Activated T-cell treated with anti-CD3 and anti-CD28 coated beads, Interleukin-2, amount 50 U/mL, for 72 hours (primary cell): ENCODE measurements around the gene TUBGCP2. TPM values are rescaled to one million over a fixed set of nuclear protein-coding genes. Genes with fewer than 3 reads are reported as not detected.
A peak's percentile ranks its signal among the peaks of the same experiment; 100 is the strongest.
"Not testable (repeated sequence)": the region's sequence is repeated elsewhere in the genome, so short reads cannot be mapped to it uniquely, and the experiment has no call there.

Experiments
- ATAC-seq, 2 donors: fragments of 150-1000 bp; cut with Tn5 transposase; replicated peaks in 1 of 2; 2 replicates each; pipeline ENCODE4 v1.10.0; 2021; ENCODE audit warnings: moderate library complexity in 2 of 2, mild to moderate bottlenecking in 1 of 2
- DNase-seq, 2 donors: peaks; one replicate each; pipeline ENCODE4 v3.0.0; 2021 to 2022; ENCODE audit warnings: mixed read lengths in 1 of 2
- H3K27ac Mint-ChIP-seq: one replicate; pipeline ENCODE4 v1.8.0; 2022; ENCODE audit warnings: mild to moderate bottlenecking, moderate library complexity, mixed read lengths
- H3K27me3 Mint-ChIP-seq: one replicate; pipeline ENCODE4 v1.8.0; 2022; ENCODE audit warnings: low read depth, mixed read lengths
- H3K36me3 Mint-ChIP-seq, 2 donors: one replicate each; pipeline ENCODE4 v1.8.0; 2022; ENCODE audit warnings: mixed read lengths in 2 of 2, mild to moderate bottlenecking in 1 of 2; ENCODE audit not compliant: insufficient read depth in 2 of 2
- H3K4me1 Mint-ChIP-seq: one replicate; pipeline ENCODE4 v1.8.0; 2022; ENCODE audit warnings: low read depth, mixed read lengths
- H3K4me3 Mint-ChIP-seq, 2 donors: one replicate each; pipeline ENCODE4 v1.8.0; 2022; ENCODE audit warnings: mild to moderate bottlenecking in 2 of 2, mixed read lengths in 2 of 2, moderate library complexity in 2 of 2
- H3K9me3 Mint-ChIP-seq, 2 donors: one replicate each; pipeline ENCODE4 v1.8.0; 2022; ENCODE audit warnings: mixed read lengths in 2 of 2
- total RNA-seq, 2 donors: library from RNA; stranded (reverse); gene quantifications; one replicate each; pipeline ENCODE4 v1.2.3, GENCODE V29; 2022

Gene TUBGCP2
- total RNA-seq, 2 donors from 2014 or later, result 50.9 to 51.2 TPM

GRCh38 chr10:133273534-133274143, 35.0 kb downstream of the TUBGCP2 start:
- peaks cover 19% of the 10 kb centered on the region for H3K4me1 Mint-ChIP-seq
- no peak for DNase-seq
- H3K4me3 Mint-ChIP-seq, result peak overlapping the region in 1 of 2 donors; percentile 12
- H3K9me3 Mint-ChIP-seq, result no peaks in the 10 kb centered on the region
- no peak for ATAC-seq
- no peaks in the 10 kb centered on the region for H3K27me3 Mint-ChIP-seq
- H3K36me3 Mint-ChIP-seq, result peaks cover 0 to 3% of the 10 kb centered on the region in 2 donors
- no peak overlapping the region for H3K27ac Mint-ChIP-seq

GRCh38 chr10:133272964-133273420, 35.7 kb downstream of the TUBGCP2 start:
- no peak for DNase-seq
- Mint-ChIP-seq H3K27ac (no peak overlapping the region), H3K9me3 (no peaks in the 10 kb centered on the region), H3K4me3 (no peak overlapping the region), H3K4me1 (peaks cover 12% of the 10 kb centered on the region), H3K36me3 (peaks cover 0 to 3% of the 10 kb centered on the region in 2 donors), H3K27me3 (no peaks in the 10 kb centered on the region)
- no peak for ATAC-seq

- no peak for ATAC-seq
- Mint-ChIP-seq H3K9me3 (no peaks in the 10 kb centered on the region), H3K4me3 (no peak overlapping the region), H3K27ac (no peak overlapping the region), H3K4me1 (peaks cover 7% of the 10 kb centered on the region), H3K27me3 (no peaks in the 10 kb centered on the region), H3K36me3 (peaks cover 0 to 3% of the 10 kb centered on the region in 2 donors)
- no peak for DNase-seq
Observed at GRCh38 chr10:133272301-133272963, 36.2 kb downstream of the TUBGCP2 start.

- Mint-ChIP-seq H3K36me3 (peaks cover 0 to 3% of the 10 kb centered on the region in 2 donors), H3K27ac (no peak overlapping the region), H3K4me3 (no peak overlapping the region), H3K4me1 (peaks cover 6% of the 10 kb centered on the region), H3K9me3 (no peaks in the 10 kb centered on the region), H3K27me3 (no peaks in the 10 kb centered on the region)
- DNase-seq (no peak), ATAC-seq (no peak)
Observed at GRCh38 chr10:133271521-133272300, 37.0 kb downstream of the TUBGCP2 start.

- H3K27me3 Mint-ChIP-seq, result no peaks in the 10 kb centered on the region
- DNase-seq (no peak), ATAC-seq (no peak)
- no peaks in the 10 kb centered on the region for H3K9me3 Mint-ChIP-seq
- H3K4me3 Mint-ChIP-seq, result no peak overlapping the region
- H3K36me3 Mint-ChIP-seq, result peaks cover 0 to 3% of the 10 kb centered on the region in 2 donors
- peaks cover 8% of the 10 kb centered on the region for H3K4me1 Mint-ChIP-seq
- H3K27ac Mint-ChIP-seq, result no peak overlapping the region
Observed at GRCh38 chr10:133270773-133271297, 37.8 kb downstream of the TUBGCP2 start.

GRCh38 chr10:133270204-133270603, 38.5 kb downstream of the TUBGCP2 start:
- Mint-ChIP-seq H3K9me3 (no peaks in the 10 kb centered on the region), H3K27me3 (no peaks in the 10 kb centered on the region), H3K36me3 (peaks cover 0 to 3% of the 10 kb centered on the region in 2 donors), H3K27ac (no peak overlapping the region), H3K4me1 (peaks cover 15% of the 10 kb centered on the region), H3K4me3 (no peak overlapping the region)
- no peak for DNase-seq
- no peak for ATAC-seq

- Mint-ChIP-seq H3K4me1 (peaks cover 13% of the 10 kb centered on the region), H3K27me3 (no peaks in the 10 kb centered on the region), H3K27ac (no peak overlapping the region), H3K36me3 (peaks cover 0 to 3% of the 10 kb centered on the region in 2 donors), H3K9me3 (no peaks in the 10 kb centered on the region), H3K4me3 (no peak overlapping the region)
- ATAC-seq (no peak), DNase-seq (no peak)
Observed at GRCh38 chr10:133269367-133269766, 39.3 kb downstream of the TUBGCP2 start.

GRCh38 chr10:133268532-133268931, 40.1 kb downstream of the TUBGCP2 start:
- Mint-ChIP-seq H3K4me3 (no peak overlapping the region), H3K27me3 (no peaks in the 10 kb centered on the region), H3K9me3 (no peaks in the 10 kb centered on the region), H3K36me3 (peaks cover 0 to 3% of the 10 kb centered on the region in 2 donors), H3K27ac (no peak overlapping the region), H3K4me1 (peaks cover 21% of the 10 kb centered on the region)
- no peak for ATAC-seq
- no peak for DNase-seq

GRCh38 chr10:133267829-133268228, 40.8 kb downstream of the TUBGCP2 start:
- Mint-ChIP-seq H3K27ac (no peak overlapping the region), H3K4me1 (peaks cover 26% of the 10 kb centered on the region), H3K9me3 (no peaks in the 10 kb centered on the region), H3K36me3 (peaks cover 3% of the 10 kb centered on the region in 2 donors), H3K27me3 (no peaks in the 10 kb centered on the region), H3K4me3 (no peak overlapping the region)
- ATAC-seq (no peak), DNase-seq (no peak)

- Mint-ChIP-seq H3K36me3 (peaks cover 3% of the 10 kb centered on the region in 2 donors), H3K9me3 (no peaks in the 10 kb centered on the region), H3K4me1 (peaks cover 30% of the 10 kb centered on the region), H3K27me3 (no peaks in the 10 kb centered on the region), H3K27ac (no peak overlapping the region), H3K4me3 (no peak overlapping the region)
- no peak for ATAC-seq
- no peak for DNase-seq
Observed at GRCh38 chr10:133267293-133267692, 41.4 kb downstream of the TUBGCP2 start.

- DNase-seq (no peak), ATAC-seq (no peak)
- Mint-ChIP-seq H3K27ac (no peak overlapping the region), H3K27me3 (no peaks in the 10 kb centered on the region), H3K36me3 (peaks cover 2 to 3% of the 10 kb centered on the region in 2 donors), H3K4me3 (no peak overlapping the region), H3K4me1 (peaks cover 31% of the 10 kb centered on the region), H3K9me3 (no peaks in the 10 kb centered on the region)
Observed at GRCh38 chr10:133266056-133266795, 42.4 kb downstream of the TUBGCP2 start.

GRCh38 chr10:133265052-133265451, 43.6 kb downstream of the TUBGCP2 start:
- H3K27me3 Mint-ChIP-seq, H3K36me3 Mint-ChIP-seq, H3K27ac Mint-ChIP-seq, H3K9me3 Mint-ChIP-seq, DNase-seq, H3K4me3 Mint-ChIP-seq, ATAC-seq: not testable (repeated sequence)
- H3K4me1 Mint-ChIP-seq, result peaks cover 42% of the 10 kb centered on the region
